ENCODE measurements around the gene LATS2.

- TF ChIP-seq CTCF (IDR thresholded peaks at IDR 0.05; ENCODE audit: low read depth, low read length) = no peak
- no peak for TF ChIP-seq POLR2A (IDR thresholded peaks at IDR 0.05; ENCODE audit: extremely low read depth, insufficient read length)
- TF ChIP-seq MAX (IDR thresholded peaks at IDR 0.05; ENCODE audit: low read depth, low read length) = peak; percentile 43; the same call in 1 of the 2 replicates
These were observed 903 bp downstream of the LATS2 start for GRCh38 chr13:21060338-21061028.
